SJCRH30 (cell line): ENCODE results near the gene ADGRD1. TPM values are rescaled to one million over a fixed set of nuclear protein-coding genes. Genes with fewer than 3 reads are reported as not detected.
"Not testable (repeated sequence)": the region's sequence is repeated elsewhere in the genome, so short reads cannot be mapped to it uniquely, and the experiment has no call there.

ENCODE experiments used
- DNase-seq, 2 experiments: peaks; one replicate each; pipeline ENCODE4 v3.0.0-alpha.2; 2015 to 2020
- H3K27ac ChIP-seq: fragments of 250-450 bp; sonication (Bioruptor Pico); 2 replicates; pipeline ENCODE4 v1.5.1; 2020; ENCODE audit warnings: mild to moderate bottlenecking, moderate library complexity
- H3K27me3 ChIP-seq: fragments of 250-450 bp; sonication (Bioruptor Pico); 2 replicates; pipeline ENCODE4 v1.5.1; 2020; ENCODE audit warnings: mild to moderate bottlenecking, moderate library complexity
- H3K36me3 ChIP-seq: fragments of 250-450 bp; sonication (Bioruptor Pico); 2 replicates; pipeline ENCODE4 v1.5.1; 2020; ENCODE audit warnings: mild to moderate bottlenecking, moderate library complexity
- H3K4me1 ChIP-seq: fragments of 250-450 bp; sonication (Bioruptor Pico); 2 replicates; pipeline ENCODE4 v1.5.1; 2020; ENCODE audit warnings: mild to moderate bottlenecking, moderate library complexity
- H3K4me3 ChIP-seq: fragments of 250-450 bp; sonication (Bioruptor Pico); 2 replicates; pipeline ENCODE4 v1.5.1; 2020; ENCODE audit warnings: mild to moderate bottlenecking, moderate library complexity
- H3K9me3 ChIP-seq: fragments of 250-450 bp; sonication (Bioruptor Pico); replicated peaks from 2 replicates; pipeline ENCODE4 v1.5.1; 2020; ENCODE audit warnings: mild to moderate bottlenecking, moderate library complexity
- total RNA-seq: library from RNA; depleted of rRNA; stranded (reverse); fragments of >200 nt; shearing (Covaris generic); gene quantifications from 2 replicates; pipeline ENCODE4 v1.2.3, GENCODE V29; 2014

Gene ADGRD1
- total RNA-seq, 1 experiment from 2014 or later: 0.36 TPM

DNA sequence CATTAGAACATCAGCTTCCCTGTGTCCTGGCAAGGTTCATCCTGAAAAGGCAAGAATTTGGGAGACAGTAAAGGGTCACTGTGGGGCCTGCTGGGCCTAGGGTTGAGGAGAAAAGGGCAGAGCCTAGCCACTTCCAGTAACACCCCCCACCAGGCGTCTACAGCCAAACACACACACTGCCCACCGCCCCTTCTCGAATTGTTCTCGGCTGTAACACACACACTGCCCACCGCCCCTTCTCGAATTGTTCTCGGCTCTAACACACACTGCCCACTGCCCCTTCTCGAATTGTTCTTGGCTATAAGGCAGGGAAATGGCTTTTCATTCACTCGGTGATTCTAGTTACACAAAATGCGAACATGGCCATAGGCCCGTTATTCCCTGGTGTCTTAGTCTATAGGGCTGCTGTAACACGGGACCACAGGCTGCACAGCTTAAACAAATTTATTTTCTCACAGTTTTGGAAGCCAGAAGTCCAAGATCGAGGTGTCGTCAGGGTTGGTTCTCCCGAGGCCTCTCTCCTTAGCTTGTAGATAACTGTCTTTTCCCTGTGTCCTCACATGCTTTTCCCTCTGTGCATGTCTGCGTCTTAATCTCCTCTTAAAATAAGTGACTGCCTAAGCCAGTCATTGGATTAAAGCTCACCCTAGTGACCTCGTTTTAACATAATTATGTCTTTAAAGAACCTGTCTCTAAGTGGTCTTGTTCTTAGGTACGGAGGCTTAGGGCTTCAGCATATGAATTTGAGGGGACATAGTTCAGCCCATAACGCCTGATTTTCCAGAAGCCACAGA lies 171.0 kb downstream of the ADGRD1 start:
- Histone ChIP-seq H3K27ac (no peak overlapping the region), H3K27me3 (no peaks in the 10 kb centered on the region), H3K36me3 (no peaks in the 10 kb centered on the region), H3K4me3 (no peak overlapping the region), H3K9me3 (no peaks in the 10 kb centered on the region), H3K4me1 (peaks cover 2% of the 10 kb centered on the region; the same call in 1 of the 2 replicates)
- no peak for DNase-seq

DNA sequence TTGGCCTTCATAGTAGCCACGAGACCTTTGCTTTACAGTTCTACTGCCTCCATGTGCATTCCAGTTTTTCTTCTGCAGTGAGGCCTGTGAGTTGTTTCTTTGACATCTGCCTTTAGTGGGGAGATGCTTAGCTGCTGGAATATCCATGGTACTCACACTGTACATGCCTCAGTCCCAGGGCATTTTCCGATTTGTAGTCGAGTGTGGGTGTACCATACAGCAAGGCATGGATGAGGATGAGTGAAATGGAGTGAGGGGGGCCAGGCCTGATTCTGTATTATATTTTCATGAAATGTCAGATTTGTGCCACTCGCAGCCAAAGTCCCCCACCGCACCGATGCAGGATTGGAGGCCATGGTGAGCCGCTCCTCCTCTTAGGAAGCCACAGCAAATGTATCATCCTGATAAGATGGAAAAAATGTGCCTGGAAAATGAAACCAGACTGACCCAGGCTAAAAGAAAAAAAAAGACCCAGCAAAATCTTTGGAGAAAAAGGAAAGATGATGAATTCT lies 173.0 kb downstream of the ADGRD1 start:
- Histone ChIP-seq H3K9me3 (no peaks in the 10 kb centered on the region), H3K27ac (no peak overlapping the region), H3K36me3 (no peaks in the 10 kb centered on the region), H3K27me3 (no peaks in the 10 kb centered on the region), H3K4me3 (no peak overlapping the region), H3K4me1 (peaks cover 6% of the 10 kb centered on the region)
- DNase-seq: no peak

DNA sequence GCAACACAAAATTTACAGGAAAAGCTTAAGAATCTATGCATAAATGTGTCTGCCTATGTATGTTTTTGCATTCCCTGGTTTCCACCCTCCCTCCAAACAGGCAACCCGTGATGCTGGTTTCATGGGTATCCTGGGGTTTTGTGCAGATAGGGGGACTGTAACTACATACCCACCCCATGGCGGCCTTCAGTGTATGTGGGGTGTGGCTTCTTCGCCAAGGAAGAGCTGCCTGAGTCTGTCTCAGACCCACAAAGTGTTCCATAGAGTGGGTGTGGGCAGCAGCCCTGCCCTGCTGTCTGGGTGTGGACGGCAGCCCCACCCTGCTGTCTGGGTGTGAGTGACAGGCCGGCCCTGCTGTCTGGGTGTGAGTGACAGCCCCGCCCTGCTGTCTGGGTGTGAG lies 174.8 kb downstream of the ADGRD1 start:
- Histone ChIP-seq H3K9me3 (no peaks in the 10 kb centered on the region), H3K27ac (no peak overlapping the region), H3K27me3 (no peaks in the 10 kb centered on the region), H3K4me1 (peaks cover 6% of the 10 kb centered on the region), H3K4me3 (no peak overlapping the region), H3K36me3 (no peaks in the 10 kb centered on the region)
- DNase-seq: no peak

DNA sequence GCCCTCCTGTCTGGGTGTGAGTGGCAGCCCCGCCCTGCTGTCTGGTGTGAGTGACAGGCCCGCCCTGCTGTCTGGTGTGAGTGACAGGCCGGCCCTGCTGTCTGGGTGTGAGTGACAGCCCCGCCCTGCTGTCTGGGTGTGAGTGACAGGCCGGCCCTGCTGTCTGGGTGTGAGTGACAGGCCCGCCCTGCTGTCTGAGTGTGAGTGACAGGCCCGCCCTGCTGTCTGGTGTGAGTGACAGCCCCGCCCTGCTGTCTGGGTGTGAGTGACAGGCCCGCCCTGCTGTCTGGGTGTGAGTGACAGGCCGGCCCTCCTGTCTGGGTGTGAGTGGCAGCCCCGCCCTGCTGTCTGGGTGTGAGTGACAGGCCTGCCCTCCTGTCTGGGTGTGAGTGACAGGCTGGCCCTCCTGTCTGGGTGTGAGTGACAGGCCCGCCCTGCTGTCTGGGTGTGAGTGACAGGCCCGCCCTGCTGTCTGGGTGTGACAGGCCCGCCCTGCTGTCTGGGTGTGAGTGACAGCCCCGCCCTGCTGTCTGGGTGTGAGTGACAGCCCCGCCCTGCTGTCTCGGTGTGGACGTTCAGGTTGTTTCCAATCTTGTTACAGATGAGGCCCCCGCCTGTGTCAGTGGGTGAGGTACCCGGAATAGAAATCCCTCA lies 175.4 kb downstream of the ADGRD1 start:
- H3K27ac ChIP-seq, H3K27me3 ChIP-seq, H3K4me1 ChIP-seq, H3K9me3 ChIP-seq, H3K36me3 ChIP-seq, DNase-seq, H3K4me3 ChIP-seq: not testable (repeated sequence)

- Histone ChIP-seq H3K27ac (no peak overlapping the region), H3K9me3 (no peaks in the 10 kb centered on the region), H3K36me3 (no peaks in the 10 kb centered on the region), H3K27me3 (no peaks in the 10 kb centered on the region), H3K4me1 (peaks cover 6% of the 10 kb centered on the region), H3K4me3 (no peak overlapping the region)
- peak; percentile 36 to 62 for DNase-seq
Measured at GRCh38 chr12:131129839-131130238, 176.1 kb downstream of the ADGRD1 start.

DNA sequence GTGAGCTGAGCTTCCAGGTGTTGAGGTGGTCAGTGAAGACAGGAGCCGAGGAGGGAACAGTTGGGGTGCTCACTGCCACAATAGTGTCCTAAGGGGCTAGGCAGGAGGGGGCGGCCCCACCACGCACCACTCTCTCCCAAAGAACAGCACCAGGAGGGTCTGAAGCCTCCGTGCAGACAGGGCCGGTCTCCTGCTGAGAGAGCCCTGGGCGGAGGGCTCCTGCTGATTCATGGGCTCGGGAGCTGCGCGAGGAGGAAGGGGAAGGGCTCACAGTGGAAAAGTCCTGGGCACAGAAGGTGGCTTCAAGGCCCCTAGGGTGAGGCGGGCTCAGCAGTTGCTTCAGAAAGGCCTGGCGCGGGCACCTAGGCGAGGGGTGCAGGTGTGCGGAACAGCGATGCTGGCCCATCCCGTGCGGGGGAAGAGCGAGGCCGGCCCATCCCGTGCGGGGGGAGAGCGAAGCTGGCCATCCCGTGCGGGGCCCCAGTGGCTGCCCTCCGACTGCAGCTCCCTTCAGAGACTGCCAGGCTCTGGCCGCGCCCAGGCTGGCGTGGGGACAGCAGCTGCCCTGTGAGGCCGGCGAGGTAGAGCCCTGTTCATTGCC lies 176.7 kb downstream of the ADGRD1 start:
- no peak for DNase-seq

GRCh38 chr12:131131077-131131807 lies 177.5 kb downstream of the ADGRD1 start:
- no peak for DNase-seq
- Histone ChIP-seq H3K36me3 (no peaks in the 10 kb centered on the region), H3K27me3 (no peaks in the 10 kb centered on the region), H3K4me1 (peaks cover 6% of the 10 kb centered on the region), H3K27ac (no peak overlapping the region), H3K4me3 (no peak overlapping the region), H3K9me3 (no peaks in the 10 kb centered on the region)

More for the DNA sequence above, 176.7 kb downstream of the ADGRD1 start:
- Histone ChIP-seq H3K27ac (no peak overlapping the region), H3K4me3 (no peak overlapping the region), H3K36me3 (no peaks in the 10 kb centered on the region), H3K9me3 (no peaks in the 10 kb centered on the region), H3K4me1 (peaks cover 6% of the 10 kb centered on the region), H3K27me3 (no peaks in the 10 kb centered on the region)

GRCh38 chr12:131131808-131132117 lies 178.1 kb downstream of the ADGRD1 start:
- no peak for DNase-seq
- Histone ChIP-seq H3K27ac (no peak overlapping the region), H3K9me3 (no peaks in the 10 kb centered on the region)

GRCh38 chr12:131132118-131132892 lies 178.6 kb downstream of the ADGRD1 start:
- H3K9me3 ChIP-seq: no peaks in the 10 kb centered on the region
- H3K4me1 ChIP-seq: peaks cover 6% of the 10 kb centered on the region
- H3K27me3 ChIP-seq: no peaks in the 10 kb centered on the region
- no peak overlapping the region for H3K4me3 ChIP-seq
- H3K36me3 ChIP-seq: no peaks in the 10 kb centered on the region
- H3K27ac ChIP-seq: no peak overlapping the region
- DNase-seq: peak; percentile 64 to 75

More at GRCh38 chr12:131131808-131132117, 178.1 kb downstream of the ADGRD1 start:
- Histone ChIP-seq H3K36me3 (no peaks in the 10 kb centered on the region), H3K4me1 (peaks cover 6% of the 10 kb centered on the region), H3K27me3 (no peaks in the 10 kb centered on the region), H3K4me3 (no peak overlapping the region)

- peaks cover 6% of the 10 kb centered on the region for H3K4me1 ChIP-seq
- H3K36me3 ChIP-seq: no peaks in the 10 kb centered on the region
- H3K27ac ChIP-seq: no peak overlapping the region
- no peaks in the 10 kb centered on the region for H3K9me3 ChIP-seq
- H3K27me3 ChIP-seq: no peaks in the 10 kb centered on the region
- no peak overlapping the region for H3K4me3 ChIP-seq
- no peak for DNase-seq
Measured at GRCh38 chr12:131133015-131133905, 179.6 kb downstream of the ADGRD1 start.

DNA sequence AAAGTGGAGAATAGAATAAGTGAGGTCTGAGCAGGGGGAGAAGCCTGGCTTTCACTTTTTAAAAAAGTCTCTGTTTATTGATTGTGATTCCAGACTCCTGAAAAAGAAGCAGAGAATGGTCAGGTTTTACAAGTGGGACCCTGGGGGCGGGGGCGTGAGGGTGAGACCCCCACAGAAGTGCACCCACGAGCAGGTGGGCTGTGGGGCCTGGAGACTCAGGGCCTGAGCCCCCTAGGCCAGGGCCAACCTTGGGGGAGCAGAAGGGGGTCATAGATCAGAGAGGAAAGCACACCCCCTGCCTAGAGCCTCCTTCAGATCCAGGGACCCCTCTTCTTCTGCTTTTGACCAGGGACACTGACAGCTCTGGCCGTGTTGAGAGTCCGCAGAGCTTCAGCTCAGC lies 180.3 kb downstream of the ADGRD1 start:
- Histone ChIP-seq H3K27me3 (no peaks in the 10 kb centered on the region), H3K4me1 (peaks cover 6% of the 10 kb centered on the region), H3K36me3 (no peaks in the 10 kb centered on the region), H3K27ac (no peak overlapping the region), H3K9me3 (no peaks in the 10 kb centered on the region), H3K4me3 (no peak overlapping the region)
- DNase-seq: no peak

DNA sequence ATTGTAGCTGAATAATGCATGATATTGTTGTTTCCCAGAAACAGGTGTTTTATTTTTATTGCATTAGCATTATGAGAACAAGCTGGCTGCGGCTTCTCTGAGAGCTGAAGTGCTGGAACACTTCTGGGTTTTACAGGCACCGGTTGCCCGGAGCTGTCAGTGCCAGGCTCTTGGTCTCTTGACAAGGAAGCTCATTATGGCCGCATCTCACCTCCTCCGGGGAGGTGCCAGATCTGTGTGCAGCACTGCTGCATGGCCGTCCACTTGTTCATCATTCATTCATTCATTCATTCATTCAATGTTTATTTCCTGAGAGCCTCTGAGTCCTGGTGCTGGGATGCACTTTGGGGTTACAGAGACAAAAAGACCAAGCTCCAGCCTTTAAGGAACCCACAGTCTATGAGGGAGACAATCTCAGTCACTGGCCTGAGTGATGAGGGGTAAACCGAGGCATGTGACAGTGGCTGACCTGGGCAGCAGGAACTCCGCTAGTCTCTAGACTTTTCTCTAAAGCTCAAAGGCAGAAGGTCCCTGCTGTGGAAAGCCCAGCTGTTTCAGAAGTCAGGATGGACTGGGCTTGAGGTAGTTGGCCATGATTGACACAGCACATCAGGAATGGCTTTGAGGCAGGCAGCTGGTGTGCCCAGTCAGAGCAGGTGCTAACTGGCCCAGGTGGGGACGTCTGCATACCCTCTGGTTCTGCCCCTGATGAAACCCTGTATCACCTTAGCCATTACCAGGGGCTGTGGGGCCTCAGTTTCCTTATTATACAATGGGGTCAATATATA lies 181.0 kb downstream of the ADGRD1 start:
- no peaks in the 10 kb centered on the region for H3K9me3 ChIP-seq
- no peaks in the 10 kb centered on the region for H3K36me3 ChIP-seq
- H3K27ac ChIP-seq: no peak overlapping the region
- no peaks in the 10 kb centered on the region for H3K27me3 ChIP-seq
- no peak overlapping the region for H3K4me3 ChIP-seq
- DNase-seq: no peak
- peaks cover 4% of the 10 kb centered on the region for H3K4me1 ChIP-seq

- no peaks in the 10 kb centered on the region for H3K27me3 ChIP-seq
- no peak overlapping the region for H3K27ac ChIP-seq
- DNase-seq: no peak
- no peak overlapping the region for H3K4me3 ChIP-seq
- H3K36me3 ChIP-seq: no peaks in the 10 kb centered on the region
- H3K4me1 ChIP-seq: no peaks in the 10 kb centered on the region
- no peaks in the 10 kb centered on the region for H3K9me3 ChIP-seq
Measured at GRCh38 chr12:131135311-131135785, 181.6 kb downstream of the ADGRD1 start.
